Lower lobe of right lung (tissue), 2 donors: ENCODE data around the gene SPRTN. TPM values are rescaled to one million over a fixed set of nuclear protein-coding genes. Genes with fewer than 3 reads are reported as not detected.

ENCODE experiments used
- ATAC-seq, 2 donors: fragments of 200-7000 bp; cut with Tn5 transposase; one replicate each; pipeline ENCODE4 v1.9.1; 2020 to 2022; ENCODE audit warnings: mild to moderate bottlenecking in 2 of 2, moderate library complexity in 2 of 2
- DNase-seq: peaks from one replicate; pipeline ENCODE4 v3.0.0-alpha.2; 2020
- H3K27ac ChIP-seq: fragments of 200-600 bp; one replicate; pipeline ENCODE4 v1.8.0; 2022
- H3K27me3 ChIP-seq: fragments of 200-600 bp; one replicate; pipeline ENCODE4 v1.8.0; 2022; ENCODE audit warnings: low read depth
- H3K36me3 ChIP-seq: fragments of 200-600 bp; one replicate; pipeline ENCODE4 v1.8.0; 2022; ENCODE audit warnings: mild to moderate bottlenecking
- H3K4me1 ChIP-seq: fragments of 200-600 bp; one replicate; pipeline ENCODE4 v1.8.0; 2022
- H3K4me3 ChIP-seq: fragments of 200-600 bp; one replicate; pipeline ENCODE4 v1.8.0; 2022; ENCODE audit warnings: mild to moderate bottlenecking
- H3K9me3 ChIP-seq: fragments of 200-600 bp; one replicate; pipeline ENCODE4 v1.8.0; 2022
- intact Hi-C: fragments of 100-400 bp; cut with DNase I; formaldehyde crosslinking; loops from one replicate; pipeline ENCODE4 v1.11.0; 2022
- total RNA-seq: library from RNA; stranded (reverse); fragmentation: NEBNext Ultra II Directional; extraction: Animal tissue kit (Norgen Biotek cat#: 25700); gene quantifications from one replicate; pipeline ENCODE4 v1.2.1, GENCODE V29; 2021
- TF ChIP-seq, protein P1 (sequence below): fragments of 200-600 bp; IDR thresholded peaks from one replicate; pipeline ENCODE4 v1.8.0; 2022; ENCODE audit warnings: antibody characterized with exemption, mild to moderate bottlenecking
- donor health status: DM: no; HTN: yes; CAD: no; lungs with severe emphysema.

Gene SPRTN
- total RNA-seq, 1 donor from 2014 or later: 8.9 TPM

DNA sequence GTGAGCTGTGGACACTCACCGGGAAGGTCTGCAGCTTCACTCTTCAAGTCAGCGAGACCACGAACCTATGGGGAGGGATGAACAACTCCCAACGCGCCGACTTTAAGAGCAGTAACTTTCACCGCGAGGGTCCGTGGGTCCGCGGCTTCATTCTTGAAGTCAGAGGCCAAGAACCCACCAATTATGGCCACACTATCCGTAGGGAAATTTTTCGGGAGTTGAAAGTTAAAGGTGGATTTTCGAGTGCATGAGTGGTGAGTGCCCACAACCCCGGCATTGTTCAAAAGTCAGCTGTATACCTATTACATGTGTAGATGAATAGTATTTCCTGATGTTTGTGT is 20.1 kb upstream of the SPRTN start:
- no peak for DNase-seq
- TF ChIP-seq, protein P1, sequence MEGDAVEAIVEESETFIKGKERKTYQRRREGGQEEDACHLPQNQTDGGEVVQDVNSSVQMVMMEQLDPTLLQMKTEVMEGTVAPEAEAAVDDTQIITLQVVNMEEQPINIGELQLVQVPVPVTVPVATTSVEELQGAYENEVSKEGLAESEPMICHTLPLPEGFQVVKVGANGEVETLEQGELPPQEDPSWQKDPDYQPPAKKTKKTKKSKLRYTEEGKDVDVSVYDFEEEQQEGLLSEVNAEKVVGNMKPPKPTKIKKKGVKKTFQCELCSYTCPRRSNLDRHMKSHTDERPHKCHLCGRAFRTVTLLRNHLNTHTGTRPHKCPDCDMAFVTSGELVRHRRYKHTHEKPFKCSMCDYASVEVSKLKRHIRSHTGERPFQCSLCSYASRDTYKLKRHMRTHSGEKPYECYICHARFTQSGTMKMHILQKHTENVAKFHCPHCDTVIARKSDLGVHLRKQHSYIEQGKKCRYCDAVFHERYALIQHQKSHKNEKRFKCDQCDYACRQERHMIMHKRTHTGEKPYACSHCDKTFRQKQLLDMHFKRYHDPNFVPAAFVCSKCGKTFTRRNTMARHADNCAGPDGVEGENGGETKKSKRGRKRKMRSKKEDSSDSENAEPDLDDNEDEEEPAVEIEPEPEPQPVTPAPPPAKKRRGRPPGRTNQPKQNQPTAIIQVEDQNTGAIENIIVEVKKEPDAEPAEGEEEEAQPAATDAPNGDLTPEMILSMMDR: no peak
- Histone ChIP-seq H3K4me3 (no peak overlapping the region), H3K36me3 (no peaks in the 10 kb centered on the region), H3K27me3 (no peaks in the 10 kb centered on the region), H3K27ac (no peak overlapping the region), H3K9me3 (no peaks in the 10 kb centered on the region), H3K4me1 (no peaks in the 10 kb centered on the region)
- no peak for ATAC-seq
- intact Hi-C loops: no loop called here

DNA sequence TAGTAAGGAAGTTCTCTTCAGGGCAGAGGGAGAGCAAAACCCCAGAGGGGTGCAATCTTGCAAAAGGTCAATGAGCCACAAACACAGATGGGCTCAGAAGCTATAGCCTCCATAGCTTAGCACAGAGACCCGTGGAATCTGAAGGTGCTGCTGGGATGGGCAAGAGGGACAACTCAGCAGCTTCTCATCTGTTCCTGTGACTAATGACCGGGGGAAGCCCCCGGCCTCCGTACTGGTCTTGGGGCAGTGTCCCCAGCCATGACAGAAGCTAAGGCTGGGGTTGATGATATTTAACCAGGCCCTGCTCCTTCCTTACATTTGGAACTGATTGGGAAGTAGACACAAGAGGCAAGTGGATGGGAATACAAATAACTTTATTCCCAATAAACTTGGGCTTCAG is 19.5 kb upstream of the SPRTN start:
- TF ChIP-seq, protein P1: no peak
- no peaks in the 10 kb centered on the region for H3K36me3 ChIP-seq
- DNase-seq (no peak), ATAC-seq (no peak)
- no peaks in the 10 kb centered on the region for H3K9me3 ChIP-seq
- no peak overlapping the region for H3K4me3 ChIP-seq
- H3K4me1 ChIP-seq: no peaks in the 10 kb centered on the region
- no peaks in the 10 kb centered on the region for H3K27me3 ChIP-seq
- H3K27ac ChIP-seq: no peak overlapping the region
- intact Hi-C loops: no loop called here

DNA sequence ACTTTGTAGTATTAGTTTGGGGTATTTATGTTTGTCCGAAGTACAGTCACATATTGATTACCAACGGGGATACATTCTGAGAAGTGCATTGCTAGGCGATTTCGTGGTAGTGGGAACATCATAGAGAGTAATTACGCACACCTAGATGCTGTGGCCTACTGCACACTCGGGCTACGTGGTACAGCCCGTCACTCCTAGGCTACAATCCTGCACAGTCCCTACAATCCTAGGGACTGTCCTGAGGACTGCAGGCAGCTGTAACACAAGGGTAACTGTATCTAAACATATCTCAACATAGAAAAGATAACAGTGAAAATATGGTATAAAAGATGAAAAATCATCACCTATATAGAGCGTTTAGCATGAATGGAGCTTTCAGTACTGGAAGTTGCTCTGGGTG is 19.0 kb upstream of the SPRTN start:
- intact Hi-C loops: no loop called here
- Histone ChIP-seq H3K27ac (no peak overlapping the region), H3K36me3 (no peaks in the 10 kb centered on the region), H3K4me1 (no peaks in the 10 kb centered on the region), H3K9me3 (no peaks in the 10 kb centered on the region), H3K27me3 (no peaks in the 10 kb centered on the region), H3K4me3 (no peak overlapping the region)
- ATAC-seq (no peak), DNase-seq (no peak)
- TF ChIP-seq, protein P1: no peak

DNA sequence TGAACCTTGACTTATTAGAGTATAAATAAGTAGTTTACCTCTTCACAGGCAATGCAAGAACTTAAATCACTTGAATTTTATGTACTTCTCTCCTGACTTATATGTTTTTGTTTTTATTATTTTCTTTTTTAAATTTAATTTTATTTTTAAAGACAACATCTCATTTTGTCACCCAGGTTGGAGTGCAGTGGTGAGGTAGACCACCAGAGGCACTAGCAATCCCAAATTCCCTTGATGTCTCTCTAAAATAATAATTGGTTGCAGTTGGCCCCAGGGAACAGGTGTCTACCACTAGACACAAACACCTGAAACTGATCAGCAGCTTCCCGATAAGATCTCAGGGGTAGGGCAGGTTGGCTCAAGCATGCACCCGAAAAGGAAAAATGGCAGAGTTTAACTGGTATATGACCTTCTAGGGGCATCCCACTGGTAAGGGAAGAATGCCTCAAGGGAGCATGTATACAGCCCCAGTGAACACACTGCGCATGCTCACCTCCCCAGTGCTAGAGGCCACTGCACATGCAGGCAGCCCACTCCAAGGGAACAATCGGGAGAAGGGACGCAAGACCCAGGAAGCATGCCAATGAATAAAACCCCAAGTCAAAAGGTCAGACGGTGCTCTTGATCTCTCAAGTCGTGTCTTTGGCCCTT is 15.1 kb upstream of the SPRTN start:
- no peak overlapping the region for H3K4me3 ChIP-seq
- TF ChIP-seq, protein P1: no peak
- no peaks in the 10 kb centered on the region for H3K4me1 ChIP-seq
- H3K36me3 ChIP-seq: no peaks in the 10 kb centered on the region
- no peaks in the 10 kb centered on the region for H3K27me3 ChIP-seq
- intact Hi-C loops: no loop called here
- no peaks in the 10 kb centered on the region for H3K9me3 ChIP-seq
- no peak for DNase-seq
- H3K27ac ChIP-seq: no peak overlapping the region
- no peak for ATAC-seq

DNA sequence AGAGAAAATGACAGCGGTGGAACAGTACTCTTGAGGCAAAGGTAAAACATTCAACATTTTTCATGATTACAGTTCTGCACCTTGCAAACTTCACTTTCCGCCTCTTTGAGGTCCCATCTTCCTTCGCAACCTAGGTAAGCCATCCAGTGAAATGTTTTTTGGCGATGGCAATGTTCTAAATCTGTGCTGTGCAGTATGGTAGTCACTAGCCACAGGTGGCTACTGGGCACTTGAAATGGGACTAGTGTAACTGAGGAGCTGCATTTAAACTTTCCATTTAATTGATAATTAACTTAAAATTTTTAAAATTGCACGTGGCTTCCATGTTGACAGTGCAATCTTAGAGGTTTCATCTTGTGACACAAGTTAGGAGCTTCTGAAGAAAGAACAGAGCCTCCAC is 13.4 kb upstream of the SPRTN start:
- ATAC-seq (no peak), DNase-seq (no peak)
- H3K36me3 ChIP-seq: no peaks in the 10 kb centered on the region
- H3K9me3 ChIP-seq: no peaks in the 10 kb centered on the region
- H3K4me3 ChIP-seq: no peak overlapping the region
- intact Hi-C loops: no loop called here
- H3K4me1 ChIP-seq: no peaks in the 10 kb centered on the region
- H3K27ac ChIP-seq: no peak overlapping the region
- TF ChIP-seq, protein P1: no peak
- no peaks in the 10 kb centered on the region for H3K27me3 ChIP-seq

DNA sequence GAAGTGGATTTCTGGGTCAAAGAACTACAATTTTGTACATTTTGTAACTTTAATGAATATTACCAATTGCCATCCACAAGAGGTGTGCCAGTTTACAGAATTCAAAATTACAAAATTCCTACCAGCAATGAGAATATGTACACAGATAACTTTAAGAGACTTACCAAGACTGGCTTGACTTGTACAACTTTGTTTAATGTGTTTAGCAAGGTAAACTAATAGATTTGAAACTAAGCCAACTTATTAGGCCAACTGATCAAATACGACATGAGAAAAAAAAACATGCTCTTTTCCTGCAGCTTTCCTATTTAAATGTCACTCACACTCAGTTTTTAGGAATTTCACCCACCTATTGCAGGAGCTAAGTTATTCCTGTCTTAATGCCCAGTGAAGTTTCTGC is 11.8 kb upstream of the SPRTN start:
- ATAC-seq (no peak), DNase-seq (no peak)
- TF ChIP-seq, protein P1: no peak
- H3K36me3 ChIP-seq: no peaks in the 10 kb centered on the region
- no peak overlapping the region for H3K27ac ChIP-seq
- no peaks in the 10 kb centered on the region for H3K27me3 ChIP-seq
- no peaks in the 10 kb centered on the region for H3K9me3 ChIP-seq
- intact Hi-C loops: no loop called here
- no peak overlapping the region for H3K4me3 ChIP-seq
- H3K4me1 ChIP-seq: no peaks in the 10 kb centered on the region
